ENCODE data around the gene HAPLN2. TPM values are rescaled to one million over a fixed set of nuclear protein-coding genes. Genes with fewer than 3 reads are reported as not detected.
A peak's percentile ranks its signal among the peaks of the same experiment; 100 is the strongest.

Gene HAPLN2
- total and polyA plus RNA-seq, 2 of the 8 experiments (the other 6 are each of a cell fraction or from before 2014, with no cell fraction given): 0.19 to 0.51 TPM

GRCh38 chr1:156664046-156664766, 45.0 kb downstream of the HAPLN2 start (continued):
- no peak for TF ChIP-seq SUZ12 (IDR thresholded peaks at IDR 0.05; ENCODE audit: low read length)
- peak; percentile 81; the same call in 1 of the 2 replicates for TF ChIP-seq TCF12 (IDR thresholded peaks at IDR 0.05; ENCODE audit: low read depth, low read length)
- TF ChIP-seq SIX5 (IDR thresholded peaks at IDR 0.05; ENCODE audit: low read depth, low read length): no peak
- TF ChIP-seq YY1 (IDR thresholded peaks at IDR 0.05; ENCODE audit: low read depth, low read length): no peak
- TF ChIP-seq SIN3A (conservative IDR thresholded peaks at IDR 0.05 in 1 of 2, IDR thresholded peaks at IDR 0.05 in 1 of 2; ENCODE audit: low read depth in 1 of 2, low read length in 2 of 2): peak; percentile 89 to 91
- 0 out of 2 replicates have a peak, but pooled peaks have one; percentile 30 for TF ChIP-seq CREB1 (IDR thresholded peaks at IDR 0.05)
- no peak for TF ChIP-seq RNF2 (IDR thresholded peaks at IDR 0.05; ENCODE audit: borderline replicate concordance, low read depth, low read length, missing control alignments, poor library complexity, severe bottlenecking)
- TF ChIP-seq CEBPB (IDR thresholded peaks at IDR 0.05; ENCODE audit: low read depth, low read length): no peak
- TF ChIP-seq CHD7 (IDR thresholded peaks at IDR 0.05; ENCODE audit: insufficient replicate concordance, low read length): no peak
- TF ChIP-seq NANOG (IDR thresholded peaks at IDR 0.05; ENCODE audit: insufficient read depth, low read depth, low read length, poor library complexity, severe bottlenecking): peak; percentile 44

All from H1 (cell line).